ENCODE data around the gene RPL23.

RPL23 gene

GRCh38 chr17:38809828-38810227, 43.7 kb downstream of the RPL23 start:
- no peaks in the 10 kb centered on the region for H3K27me3 Mint-ChIP-seq (ENCODE audit: low read depth)
- H3K4me3 Mint-ChIP-seq, result no peak overlapping the region
- H3K4me1 Mint-ChIP-seq (ENCODE audit: low read depth), result no peaks in the 10 kb centered on the region
- no peaks in the 10 kb centered on the region for H3K9me3 Mint-ChIP-seq
- peaks cover 34% of the 10 kb centered on the region for H3K36me3 Mint-ChIP-seq (ENCODE audit: low read depth)
- no peak overlapping the region for H3K27ac Mint-ChIP-seq

- Mint-ChIP-seq H3K4me3 (peak overlapping the region; percentile 80), H3K27me3 (ENCODE audit: low read depth) (no peaks in the 10 kb centered on the region), H3K27ac (peak overlapping the region; percentile 75), H3K36me3 (ENCODE audit: low read depth) (peaks cover 36% of the 10 kb centered on the region), H3K4me1 (ENCODE audit: low read depth) (peaks cover 33% of the 10 kb centered on the region), H3K9me3 (no peaks in the 10 kb centered on the region)
Observed at GRCh38 chr17:38800237-38800760, 53.2 kb downstream of the RPL23 start.

GRCh38 chr17:38799501-38800236, 53.9 kb downstream of the RPL23 start, which contains the start of gene PIP4K2B:
PIP4K2B (minus strand) TSS chr17:38799556; CDS start chr17:38799424, 132 bp downstream.
- Mint-ChIP-seq H3K4me1 (ENCODE audit: low read depth) (peaks cover 33% of the 10 kb centered on the region), H3K9me3 (no peaks in the 10 kb centered on the region), H3K27me3 (ENCODE audit: low read depth) (no peaks in the 10 kb centered on the region), H3K4me3 (peak within 1 kb of the TSS; percentile 96), H3K27ac (peak within 1 kb of the TSS; percentile 88), H3K36me3 (ENCODE audit: low read depth) (peaks cover 36% of the 10 kb centered on the region)

GRCh38 chr17:38798614-38799500, 54.7 kb downstream of the RPL23 start:
- Mint-ChIP-seq H3K4me1 (ENCODE audit: low read depth) (peaks cover 33% of the 10 kb centered on the region), H3K27me3 (ENCODE audit: low read depth) (no peaks in the 10 kb centered on the region), H3K9me3 (no peaks in the 10 kb centered on the region), H3K4me3 (peak overlapping the region; percentile 96), H3K36me3 (ENCODE audit: low read depth) (peaks cover 32% of the 10 kb centered on the region), H3K27ac (peak overlapping the region; percentile 88)
